ENCODE measurements around the gene ALKBH6. TPM values are rescaled to one million over a fixed set of nuclear protein-coding genes. Genes with fewer than 3 reads are reported as not detected.

Gene ALKBH6
- total and polyA plus RNA-seq, 2 experiments from 2014 or later = 24.1 to 31.1 TPM

DNA sequence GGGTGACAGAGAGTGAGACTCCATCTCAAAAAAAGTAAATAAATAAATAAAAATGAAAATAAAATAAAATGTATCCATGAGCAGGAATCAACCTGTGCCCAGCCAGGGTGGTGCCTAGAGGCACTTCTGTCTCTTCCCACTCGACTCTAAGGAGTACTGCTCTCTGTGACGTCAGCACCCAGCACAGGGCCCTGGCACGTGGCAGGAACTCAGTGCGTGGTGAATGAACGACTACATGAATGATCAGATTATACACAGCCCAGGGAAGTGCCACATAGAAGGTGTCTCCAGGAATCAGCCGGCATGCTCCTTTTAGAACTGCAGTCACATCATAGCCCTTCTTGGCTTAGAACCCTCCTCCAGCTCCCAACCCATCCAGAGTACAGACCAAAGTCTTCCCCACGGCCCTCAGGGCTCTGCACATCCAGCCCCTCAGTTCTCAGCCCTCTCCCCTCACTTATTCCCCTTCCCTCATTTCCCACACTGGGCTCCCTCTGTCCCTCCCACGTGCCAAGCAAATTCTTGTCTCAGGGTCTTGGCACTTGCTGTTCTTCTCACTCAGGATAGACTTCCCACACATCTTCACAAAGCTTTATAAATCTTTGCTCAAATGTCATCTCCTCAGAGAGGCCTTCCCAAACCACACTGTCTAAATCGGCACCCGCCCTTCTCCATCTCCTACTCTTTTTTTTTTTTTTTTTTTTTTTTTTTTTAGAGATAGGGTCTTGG lies 14.5 kb upstream of the ALKBH6 start:
- Histone ChIP-seq H3K9me3 (ENCODE audit: low read depth) (no peaks in the 10 kb centered on the region), H3K4me3 (no peak overlapping the region), H3K27ac (no peak overlapping the region), H3K4me2 (no peak overlapping the region), H3K27me3 (no peaks in the 10 kb centered on the region), H2AFZ (no peak overlapping the region), H3K79me2 (peaks cover 2% of the 10 kb centered on the region), H4K20me1 (ENCODE audit: insufficient read depth, poor library complexity, severe bottlenecking) (no peaks in the 10 kb centered on the region), H3K36me3 (replicated peaks; ENCODE audit: insufficient read depth, low read depth) (no peaks in the 10 kb centered on the region), H3K4me1 (ENCODE audit: insufficient read depth) (peaks cover 3% of the 10 kb centered on the region), H3K9me2 (replicated peaks; ENCODE audit: insufficient read depth) (no peaks in the 10 kb centered on the region)
- no peak for DNase-seq (ENCODE audit: low spot score)
- TF ChIP-seq EZH2 (IDR thresholded peaks at IDR 0.05; ENCODE audit: borderline replicate concordance) (no peak), EZH2phosphoT487 (IDR thresholded peaks at IDR 0.05; ENCODE audit: low read depth, severe bottlenecking, unreplicated experiment) (no peak)
- TF ChIP-seq, protein P1, sequence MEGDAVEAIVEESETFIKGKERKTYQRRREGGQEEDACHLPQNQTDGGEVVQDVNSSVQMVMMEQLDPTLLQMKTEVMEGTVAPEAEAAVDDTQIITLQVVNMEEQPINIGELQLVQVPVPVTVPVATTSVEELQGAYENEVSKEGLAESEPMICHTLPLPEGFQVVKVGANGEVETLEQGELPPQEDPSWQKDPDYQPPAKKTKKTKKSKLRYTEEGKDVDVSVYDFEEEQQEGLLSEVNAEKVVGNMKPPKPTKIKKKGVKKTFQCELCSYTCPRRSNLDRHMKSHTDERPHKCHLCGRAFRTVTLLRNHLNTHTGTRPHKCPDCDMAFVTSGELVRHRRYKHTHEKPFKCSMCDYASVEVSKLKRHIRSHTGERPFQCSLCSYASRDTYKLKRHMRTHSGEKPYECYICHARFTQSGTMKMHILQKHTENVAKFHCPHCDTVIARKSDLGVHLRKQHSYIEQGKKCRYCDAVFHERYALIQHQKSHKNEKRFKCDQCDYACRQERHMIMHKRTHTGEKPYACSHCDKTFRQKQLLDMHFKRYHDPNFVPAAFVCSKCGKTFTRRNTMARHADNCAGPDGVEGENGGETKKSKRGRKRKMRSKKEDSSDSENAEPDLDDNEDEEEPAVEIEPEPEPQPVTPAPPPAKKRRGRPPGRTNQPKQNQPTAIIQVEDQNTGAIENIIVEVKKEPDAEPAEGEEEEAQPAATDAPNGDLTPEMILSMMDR (IDR thresholded peaks at IDR 0.05; ENCODE audit: poor library complexity) = no peak
- WGBS (ENCODE audit: low lambda C conversion rate, missing lambda C conversion rate) = 89% methylated on average over 10 of the region's 10 CpGs

DNA sequence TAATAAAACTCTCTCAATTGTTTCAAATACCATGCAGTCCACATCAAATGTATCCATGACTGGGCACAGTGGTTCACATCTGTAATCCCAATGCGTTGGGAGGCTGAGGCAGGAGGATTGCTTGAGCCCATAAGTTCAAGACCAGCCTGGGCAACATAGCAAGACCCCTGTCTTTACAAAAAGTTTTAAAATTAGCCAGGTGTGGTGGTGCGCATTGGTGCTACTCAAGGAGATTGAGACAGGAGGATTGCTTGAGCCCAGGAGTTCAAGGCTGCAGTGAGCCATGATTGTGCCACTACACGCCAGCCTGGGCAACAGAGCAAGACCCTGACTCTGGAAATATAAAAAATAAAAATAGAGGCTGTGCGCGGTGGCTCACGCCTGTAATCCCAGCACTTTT lies 13.7 kb upstream of the ALKBH6 start:
- no peaks in the 10 kb centered on the region for H4K20me1 ChIP-seq (ENCODE audit: insufficient read depth, poor library complexity, severe bottlenecking)
- H3K9me2 ChIP-seq (replicated peaks; ENCODE audit: insufficient read depth) = no peaks in the 10 kb centered on the region
- peaks cover 2% of the 10 kb centered on the region for H3K79me2 ChIP-seq
- TF ChIP-seq EZH2phosphoT487 (IDR thresholded peaks at IDR 0.05; ENCODE audit: low read depth, severe bottlenecking, unreplicated experiment) (no peak), EZH2 (IDR thresholded peaks at IDR 0.05; ENCODE audit: borderline replicate concordance) (no peak)
- TF ChIP-seq, protein P1 (IDR thresholded peaks at IDR 0.05; ENCODE audit: poor library complexity) = no peak
- H3K4me2 ChIP-seq = no peak overlapping the region
- H3K27me3 ChIP-seq = no peaks in the 10 kb centered on the region
- DNase-seq (ENCODE audit: low spot score) = no peak
- H3K4me1 ChIP-seq (ENCODE audit: insufficient read depth) = peaks cover 3% of the 10 kb centered on the region
- H3K27ac ChIP-seq = no peak overlapping the region
- H3K9me3 ChIP-seq (ENCODE audit: low read depth) = no peaks in the 10 kb centered on the region
- no peaks in the 10 kb centered on the region for H3K36me3 ChIP-seq (replicated peaks; ENCODE audit: insufficient read depth, low read depth)
- no peak overlapping the region for H3K4me3 ChIP-seq
- H2AFZ ChIP-seq = no peak overlapping the region
- 97% methylated on average over 6 of the region's 6 CpGs for WGBS (ENCODE audit: low lambda C conversion rate, missing lambda C conversion rate)

DNA sequence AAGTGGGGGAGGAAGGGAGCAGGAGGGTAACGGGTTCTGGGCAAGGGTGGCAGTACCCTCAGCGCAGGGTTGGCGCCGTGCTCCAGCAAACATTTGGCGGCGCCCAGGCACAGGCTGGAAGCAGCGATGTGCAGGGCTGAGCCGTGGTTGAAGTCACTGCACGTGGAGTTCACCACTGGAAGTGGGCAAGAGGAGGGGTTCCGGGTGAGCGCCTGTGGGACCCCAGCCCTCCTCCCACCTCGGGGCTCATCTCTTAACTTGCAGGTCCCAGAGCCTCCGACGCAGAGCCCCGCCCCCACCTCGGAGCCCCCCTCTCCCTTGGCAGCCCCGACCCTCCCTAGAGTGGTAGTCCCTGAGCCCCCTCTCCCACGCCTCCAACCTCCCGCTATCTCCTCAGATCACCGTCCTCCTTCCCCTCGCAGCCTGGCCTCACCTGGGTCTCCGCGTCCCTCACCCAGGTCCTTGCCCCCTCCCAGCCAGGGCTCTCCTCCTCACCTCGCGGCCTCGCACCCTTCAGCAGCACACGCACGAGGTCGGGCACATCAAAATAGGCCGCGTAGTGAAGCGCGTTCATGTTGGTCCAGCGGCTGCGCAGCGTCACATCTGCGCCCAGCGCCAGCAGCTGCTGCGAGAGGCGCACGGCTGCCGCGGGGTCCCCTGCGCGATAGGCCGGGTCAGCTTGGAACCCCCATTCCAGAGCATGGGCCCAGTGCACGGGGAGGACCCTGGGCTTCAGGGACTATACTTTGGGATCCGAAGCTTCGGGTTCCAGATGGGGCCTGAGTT lies 12.3 kb upstream of the ALKBH6 start:
- H3K79me2 ChIP-seq = no peaks in the 10 kb centered on the region
- TF ChIP-seq, protein P1 (IDR thresholded peaks at IDR 0.05; ENCODE audit: poor library complexity) = no peak
- no peak for TF ChIP-seq EZH2phosphoT487 (IDR thresholded peaks at IDR 0.05; ENCODE audit: low read depth, severe bottlenecking, unreplicated experiment)
- no peak for TF ChIP-seq EZH2 (IDR thresholded peaks at IDR 0.05; ENCODE audit: borderline replicate concordance)
- H4K20me1 ChIP-seq (ENCODE audit: insufficient read depth, poor library complexity, severe bottlenecking) = no peaks in the 10 kb centered on the region
- H3K36me3 ChIP-seq (replicated peaks; ENCODE audit: insufficient read depth, low read depth) = no peaks in the 10 kb centered on the region
- WGBS (ENCODE audit: low lambda C conversion rate, missing lambda C conversion rate) = 97% methylated on average over 43 of the region's 49 CpGs
- H3K9me3 ChIP-seq (ENCODE audit: low read depth) = no peaks in the 10 kb centered on the region
- no peak overlapping the region for H2AFZ ChIP-seq
- H3K27me3 ChIP-seq = no peaks in the 10 kb centered on the region
- H3K27ac ChIP-seq = no peak overlapping the region
- H3K4me1 ChIP-seq (ENCODE audit: insufficient read depth) = no peaks in the 10 kb centered on the region
- DNase-seq (ENCODE audit: low spot score) = no peak
- H3K4me2 ChIP-seq = no peak overlapping the region
- H3K4me3 ChIP-seq = no peak overlapping the region
- H3K9me2 ChIP-seq (replicated peaks; ENCODE audit: insufficient read depth) = no peaks in the 10 kb centered on the region
